HL-60 (cell line): ENCODE results near the gene UBR2.

Experiments used
- GABPA ChIP-seq: IDR thresholded peaks from 2 replicates; pipeline ENCODE4 v1.6.1; 2012; ENCODE audit warnings: low read depth
- POLR2AphosphoS5 ChIP-seq: IDR thresholded peaks from 2 replicates; pipeline ENCODE4 v1.6.1; 2012; ENCODE audit warnings: low read depth
- SPI1 ChIP-seq: IDR thresholded peaks from 2 replicates; pipeline ENCODE4 v1.6.1; 2012; ENCODE audit warnings: low read depth, mild to moderate bottlenecking, borderline replicate concordance
- TF ChIP-seq, protein P1 (sequence below): IDR thresholded peaks from one replicate; pipeline ENCODE4 v1.5.1; 2011; ENCODE audit warnings: low read length, control low read depth, inconsistent platforms; ENCODE audit not compliant: insufficient read depth
- TF ChIP-seq, protein P2 (sequence below): IDR thresholded peaks from 2 replicates; pipeline ENCODE4 v1.6.1; 2012; ENCODE audit warnings: low read depth; ENCODE audit not compliant: insufficient replicate concordance

DNA sequence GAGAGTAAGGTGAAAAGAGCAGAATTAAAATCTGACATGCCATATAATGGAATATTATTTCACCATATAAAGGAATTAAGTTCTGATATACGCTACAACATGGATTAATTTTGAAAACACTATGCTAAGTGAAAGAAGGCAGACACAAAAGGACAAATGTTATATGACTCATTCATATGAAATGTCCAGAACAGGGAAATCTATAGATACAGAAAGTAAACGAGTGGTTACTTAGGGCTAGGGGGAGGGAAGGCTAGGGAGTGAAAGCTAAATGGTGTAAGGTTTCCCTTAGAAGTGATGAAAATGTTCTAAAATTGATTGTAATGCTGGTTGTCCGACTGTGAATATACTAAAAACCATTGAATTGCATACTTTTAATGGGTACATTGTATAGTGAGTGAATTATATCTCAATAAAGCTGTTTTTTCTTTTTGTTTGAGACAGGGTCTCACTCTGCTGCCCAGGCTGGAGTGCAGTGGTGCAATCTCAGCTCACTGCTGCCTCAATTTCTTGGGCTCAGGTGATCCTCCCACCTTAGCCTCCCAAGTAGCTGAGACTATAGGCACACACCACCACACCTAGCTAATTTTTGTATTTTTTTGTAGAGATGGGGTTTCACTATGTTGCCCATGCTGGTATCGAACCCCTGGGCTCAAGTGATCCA lies 150.4 kb downstream of the UBR2 start:
- TF ChIP-seq, protein P1, sequence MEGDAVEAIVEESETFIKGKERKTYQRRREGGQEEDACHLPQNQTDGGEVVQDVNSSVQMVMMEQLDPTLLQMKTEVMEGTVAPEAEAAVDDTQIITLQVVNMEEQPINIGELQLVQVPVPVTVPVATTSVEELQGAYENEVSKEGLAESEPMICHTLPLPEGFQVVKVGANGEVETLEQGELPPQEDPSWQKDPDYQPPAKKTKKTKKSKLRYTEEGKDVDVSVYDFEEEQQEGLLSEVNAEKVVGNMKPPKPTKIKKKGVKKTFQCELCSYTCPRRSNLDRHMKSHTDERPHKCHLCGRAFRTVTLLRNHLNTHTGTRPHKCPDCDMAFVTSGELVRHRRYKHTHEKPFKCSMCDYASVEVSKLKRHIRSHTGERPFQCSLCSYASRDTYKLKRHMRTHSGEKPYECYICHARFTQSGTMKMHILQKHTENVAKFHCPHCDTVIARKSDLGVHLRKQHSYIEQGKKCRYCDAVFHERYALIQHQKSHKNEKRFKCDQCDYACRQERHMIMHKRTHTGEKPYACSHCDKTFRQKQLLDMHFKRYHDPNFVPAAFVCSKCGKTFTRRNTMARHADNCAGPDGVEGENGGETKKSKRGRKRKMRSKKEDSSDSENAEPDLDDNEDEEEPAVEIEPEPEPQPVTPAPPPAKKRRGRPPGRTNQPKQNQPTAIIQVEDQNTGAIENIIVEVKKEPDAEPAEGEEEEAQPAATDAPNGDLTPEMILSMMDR, result no peak
- TF ChIP-seq GABPA, result no peak
- no peak for TF ChIP-seq POLR2AphosphoS5
- TF ChIP-seq, protein P2, sequence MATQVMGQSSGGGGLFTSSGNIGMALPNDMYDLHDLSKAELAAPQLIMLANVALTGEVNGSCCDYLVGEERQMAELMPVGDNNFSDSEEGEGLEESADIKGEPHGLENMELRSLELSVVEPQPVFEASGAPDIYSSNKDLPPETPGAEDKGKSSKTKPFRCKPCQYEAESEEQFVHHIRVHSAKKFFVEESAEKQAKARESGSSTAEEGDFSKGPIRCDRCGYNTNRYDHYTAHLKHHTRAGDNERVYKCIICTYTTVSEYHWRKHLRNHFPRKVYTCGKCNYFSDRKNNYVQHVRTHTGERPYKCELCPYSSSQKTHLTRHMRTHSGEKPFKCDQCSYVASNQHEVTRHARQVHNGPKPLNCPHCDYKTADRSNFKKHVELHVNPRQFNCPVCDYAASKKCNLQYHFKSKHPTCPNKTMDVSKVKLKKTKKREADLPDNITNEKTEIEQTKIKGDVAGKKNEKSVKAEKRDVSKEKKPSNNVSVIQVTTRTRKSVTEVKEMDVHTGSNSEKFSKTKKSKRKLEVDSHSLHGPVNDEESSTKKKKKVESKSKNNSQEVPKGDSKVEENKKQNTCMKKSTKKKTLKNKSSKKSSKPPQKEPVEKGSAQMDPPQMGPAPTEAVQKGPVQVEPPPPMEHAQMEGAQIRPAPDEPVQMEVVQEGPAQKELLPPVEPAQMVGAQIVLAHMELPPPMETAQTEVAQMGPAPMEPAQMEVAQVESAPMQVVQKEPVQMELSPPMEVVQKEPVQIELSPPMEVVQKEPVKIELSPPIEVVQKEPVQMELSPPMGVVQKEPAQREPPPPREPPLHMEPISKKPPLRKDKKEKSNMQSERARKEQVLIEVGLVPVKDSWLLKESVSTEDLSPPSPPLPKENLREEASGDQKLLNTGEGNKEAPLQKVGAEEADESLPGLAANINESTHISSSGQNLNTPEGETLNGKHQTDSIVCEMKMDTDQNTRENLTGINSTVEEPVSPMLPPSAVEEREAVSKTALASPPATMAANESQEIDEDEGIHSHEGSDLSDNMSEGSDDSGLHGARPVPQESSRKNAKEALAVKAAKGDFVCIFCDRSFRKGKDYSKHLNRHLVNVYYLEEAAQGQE, result no peak
- no peak for TF ChIP-seq SPI1
